Ishikawa (cell line): ENCODE measurements around the gene AKAP7.
A peak's percentile ranks its signal among the peaks of the same experiment; 100 is the strongest.

Source experiments
- CEBPB ChIP-seq: IDR thresholded peaks from 2 replicates; pipeline ENCODE4 v1.6.1; 2012
- CREB1 ChIP-seq: IDR thresholded peaks from 2 replicates; pipeline ENCODE4 v1.6.1; 2012; ENCODE audit warnings: low read depth
- EGR1 ChIP-seq: IDR thresholded peaks from 2 replicates; pipeline ENCODE4 v1.6.1; 2012
- EP300 ChIP-seq: IDR thresholded peaks from 2 replicates; pipeline ENCODE4 v1.6.1; 2012; ENCODE audit warnings: borderline replicate concordance
- FOXM1 ChIP-seq: IDR thresholded peaks from 2 replicates; pipeline ENCODE4 v1.6.1; 2012; ENCODE audit warnings: low read depth, borderline replicate concordance
- MAX ChIP-seq: IDR thresholded peaks from 2 replicates; pipeline ENCODE4 v1.6.1; 2012
- NFIC ChIP-seq: IDR thresholded peaks from 2 replicates; pipeline ENCODE4 v1.6.1; 2012
- RAD21 ChIP-seq: IDR thresholded peaks from 2 replicates; pipeline ENCODE4 v1.6.1; 2012; ENCODE audit warnings: low read depth
- REST ChIP-seq: IDR thresholded peaks from 2 replicates; pipeline ENCODE4 v1.6.1; 2012; ENCODE audit warnings: low read depth, mild to moderate bottlenecking
- TAF1 ChIP-seq: IDR thresholded peaks from 2 replicates; pipeline ENCODE4 v1.6.1; 2012; ENCODE audit warnings: low read depth, mild to moderate bottlenecking
- TCF12 ChIP-seq: IDR thresholded peaks from 2 replicates; pipeline ENCODE4 v1.6.1; 2012; ENCODE audit warnings: low read depth
- TEAD4 ChIP-seq: IDR thresholded peaks from 2 replicates; pipeline ENCODE4 v1.6.1; 2012
- USF1 ChIP-seq: IDR thresholded peaks from 2 replicates; pipeline ENCODE4 v1.6.1; 2012
- YY1 ChIP-seq: IDR thresholded peaks from 2 replicates; pipeline ENCODE4 v1.6.1; 2012; ENCODE audit warnings: low read depth
- ZBTB7A ChIP-seq: IDR thresholded peaks from 2 replicates; pipeline ENCODE4 v1.6.1; 2012; ENCODE audit warnings: low read depth

Gene AKAP7

GRCh38 chr6:131197716-131198115 is 62.4 kb downstream of the AKAP7 start:
- no peak for TF ChIP-seq CREB1
- TF ChIP-seq YY1 = no peak
- TF ChIP-seq EGR1 = no peak
- no peak for TF ChIP-seq CEBPB
- no peak for TF ChIP-seq FOXM1
- no peak for TF ChIP-seq ZBTB7A
- no peak for TF ChIP-seq TCF12
- no peak for TF ChIP-seq REST
- no peak for TF ChIP-seq TEAD4
- TF ChIP-seq NFIC = no peak
- TF ChIP-seq USF1 = no peak

GRCh38 chr6:131199568-131200272 is 64.5 kb downstream of the AKAP7 start:
- TF ChIP-seq CREB1 = no peak
- no peak for TF ChIP-seq EGR1
- TF ChIP-seq RAD21 = peak; percentile 81
- TF ChIP-seq EP300 = no peak

- TF ChIP-seq ZBTB7A (no peak), FOXM1 (no peak), TEAD4 (no peak), TCF12 (no peak), CEBPB (no peak), RAD21 (no peak), TAF1 (no peak), NFIC (no peak), USF1 (no peak), YY1 (no peak), MAX (no peak), CREB1 (no peak), EP300 (no peak), REST (no peak), EGR1 (no peak)
These were observed 70.4 kb downstream of the AKAP7 start for GRCh38 chr6:131205481-131206244.

GRCh38 chr6:131206463-131207251 is 71.4 kb downstream of the AKAP7 start:
- TF ChIP-seq EP300 (no peak), FOXM1 (no peak), YY1 (no peak), TEAD4 (no peak), RAD21 (no peak), USF1 (no peak), CEBPB (no peak)

GRCh38 chr6:131208787-131209186 is 73.5 kb downstream of the AKAP7 start:
- TF ChIP-seq TEAD4 = no peak
- TF ChIP-seq ZBTB7A = no peak
- no peak for TF ChIP-seq TAF1
- no peak for TF ChIP-seq USF1
- no peak for TF ChIP-seq MAX
